IPS DF 6.9 (cell line): Measurements from ENCODE around the gene FIGN.
A peak's percentile ranks its signal among the peaks of the same experiment; 100 is the strongest.

ENCODE experiments used
- DNase-seq: peaks from one replicate; pipeline ENCODE4 v3.0.0-alpha.2; 2013; ENCODE audit warnings: low read depth, low spot score
- H3K27ac ChIP-seq: one replicate; pipeline ENCODE4 v1.5.1; 2013; ENCODE audit warnings: low read length, control low read depth
- H3K27me3 ChIP-seq: 2 replicates; pipeline ENCODE4 v1.6.1; 2013; ENCODE audit warnings: mild to moderate bottlenecking, low read length; ENCODE audit not compliant: control insufficient read depth, insufficient read depth
- H3K36me3 ChIP-seq: 2 replicates; pipeline ENCODE4 v1.6.1; 2013; ENCODE audit warnings: low read length; ENCODE audit not compliant: control insufficient read depth, insufficient read depth
- H3K4me1 ChIP-seq: 2 replicates; pipeline ENCODE4 v1.6.1; 2013; ENCODE audit warnings: low read length; ENCODE audit not compliant: control insufficient read depth, insufficient read depth
- H3K4me3 ChIP-seq: 2 replicates; pipeline ENCODE4 v1.5.1; 2013; ENCODE audit warnings: mild to moderate bottlenecking, low read length
- H3K9me3 ChIP-seq: 2 replicates; pipeline ENCODE4 v1.6.1; 2013; ENCODE audit warnings: low read length, inconsistent platforms; ENCODE audit not compliant: control insufficient read depth, insufficient read depth
- WGBS: extraction: QIAGEN DNeasy Blood & Tissue Kit; methylation state at CpG from one replicate; pipeline ENCODE4 v1.1.7; 2013; ENCODE audit warnings: mixed read lengths, missing lambda C conversion rate; ENCODE audit not compliant: insufficient read length, insufficient coverage; 5-methylcytosine and 5-hydroxymethylcytosine counted together

Gene FIGN

DNA sequence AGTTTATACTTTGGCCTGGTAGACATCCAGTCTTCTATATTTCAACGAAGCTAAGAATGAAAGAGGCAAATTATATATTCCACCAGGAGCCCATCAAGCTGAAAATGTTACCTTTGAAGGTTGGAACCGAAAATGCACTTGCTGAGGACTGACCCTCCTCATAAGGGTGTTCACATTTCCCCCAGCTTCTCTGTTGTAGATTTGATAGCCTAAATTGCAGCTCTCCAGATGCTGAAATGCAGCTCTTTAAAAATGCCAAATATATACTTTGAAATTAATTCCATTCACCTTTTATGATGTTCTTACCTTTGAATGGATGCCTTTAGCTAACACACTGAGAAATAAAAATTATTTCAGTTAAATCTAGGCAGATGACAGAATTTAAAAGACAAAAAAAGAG is 1.8 kb upstream of the FIGN start:
- H3K27me3 ChIP-seq, result no peaks in the 10 kb centered on the region
- H3K4me1 ChIP-seq, result no peaks in the 10 kb centered on the region
- no peak overlapping the region for H3K27ac ChIP-seq
- no peak overlapping the region for H3K4me3 ChIP-seq
- no peaks in the 10 kb centered on the region for H3K9me3 ChIP-seq
- no peak for DNase-seq
- no CpG with 5 or more reads among the region's 2 CpGs for WGBS
- H3K36me3 ChIP-seq, result no peaks in the 10 kb centered on the region

- DNase-seq, result no peak
- H3K4me1 ChIP-seq, result no peaks in the 10 kb centered on the region
- H3K9me3 ChIP-seq, result no peaks in the 10 kb centered on the region
- no peaks in the 10 kb centered on the region for H3K27me3 ChIP-seq
- H3K36me3 ChIP-seq, result no peaks in the 10 kb centered on the region
- no peak overlapping the region for H3K27ac ChIP-seq
- peak overlapping the region; percentile 89; the same call in 1 of the 2 replicates for H3K4me3 ChIP-seq
- WGBS, result no CpG with 5 or more reads among the region's 5 CpGs
Observed at GRCh38 chr2:163737190-163737439, 1.3 kb upstream of the FIGN start.

- Histone ChIP-seq H3K4me3 (peak overlapping the region; percentile 89), H3K27ac (no peak overlapping the region), H3K9me3 (no peaks in the 10 kb centered on the region), H3K4me1 (no peaks in the 10 kb centered on the region), H3K36me3 (no peaks in the 10 kb centered on the region), H3K27me3 (no peaks in the 10 kb centered on the region)
- DNase-seq, result no peak
- WGBS, result no CpG with 5 or more reads among the region's 54 CpGs
Observed at GRCh38 chr2:163736433-163737189, 803 bp upstream of the FIGN start.

GRCh38 chr2:163734881-163735684 is 725 bp downstream of the FIGN start:
- Histone ChIP-seq H3K9me3 (no peaks in the 10 kb centered on the region), H3K4me1 (no peaks in the 10 kb centered on the region), H3K27ac (no peak overlapping the region), H3K27me3 (no peaks in the 10 kb centered on the region), H3K36me3 (no peaks in the 10 kb centered on the region), H3K4me3 (peak overlapping the region; percentile 89; the same call in 1 of the 2 replicates)
- DNase-seq, result no peak
- WGBS, result no CpG with 5 or more reads among the region's 16 CpGs

DNA sequence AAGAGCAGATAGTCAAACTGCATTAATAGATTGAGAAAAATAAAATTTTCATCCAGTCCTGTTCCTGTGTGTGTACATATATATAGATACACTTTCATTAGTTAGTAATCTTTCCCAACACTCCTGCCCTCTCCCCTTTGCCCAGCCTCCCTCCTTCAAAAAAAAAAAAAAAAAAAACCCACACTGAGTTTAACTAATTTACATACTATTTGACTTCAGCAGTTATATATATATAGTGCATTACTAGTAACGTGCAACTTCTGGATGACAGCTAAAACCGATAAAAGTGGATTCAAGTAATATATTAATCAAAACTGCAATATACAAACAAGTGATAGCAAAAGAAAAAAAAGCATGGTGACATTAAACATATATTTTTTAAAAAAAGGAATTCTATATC is 1.4 kb downstream of the FIGN start:
- WGBS, result no CpG with 5 or more reads among the region's 2 CpGs
- no peak for DNase-seq
- no peaks in the 10 kb centered on the region for H3K4me1 ChIP-seq

DNA sequence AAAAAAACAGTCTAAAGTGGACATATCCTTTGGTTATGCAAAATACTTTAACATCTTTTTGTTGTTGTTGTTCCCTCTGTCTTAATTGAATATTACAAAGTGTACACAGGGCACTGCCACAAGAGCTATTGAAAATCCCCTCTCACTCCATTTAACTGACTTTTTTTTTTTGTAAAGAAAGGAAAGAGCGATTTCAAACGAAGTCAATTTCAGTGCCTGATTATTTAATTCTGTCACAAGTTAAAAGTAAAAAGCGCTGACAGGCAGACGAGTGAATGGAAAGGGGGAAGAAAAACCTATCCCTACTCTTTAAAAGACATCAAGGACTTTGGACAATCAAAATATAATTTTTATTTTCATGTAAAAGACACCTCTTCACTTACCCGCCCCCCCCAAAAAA is 1.9 kb downstream of the FIGN start:
- Histone ChIP-seq H3K4me1 (no peaks in the 10 kb centered on the region), H3K27ac (no peak overlapping the region), H3K4me3 (no peak overlapping the region), H3K9me3 (no peaks in the 10 kb centered on the region), H3K36me3 (no peaks in the 10 kb centered on the region), H3K27me3 (no peaks in the 10 kb centered on the region)
- WGBS, result no CpG with 5 or more reads among the region's 5 CpGs
- DNase-seq, result no peak

More for the DNA sequence above, 1.4 kb downstream of the FIGN start:
- H3K9me3 ChIP-seq, result no peaks in the 10 kb centered on the region
- H3K36me3 ChIP-seq, result no peaks in the 10 kb centered on the region
- H3K27me3 ChIP-seq, result no peaks in the 10 kb centered on the region
- no peak overlapping the region for H3K27ac ChIP-seq
- H3K4me3 ChIP-seq, result no peak overlapping the region; the same call in 1 of the 2 replicates

DNA sequence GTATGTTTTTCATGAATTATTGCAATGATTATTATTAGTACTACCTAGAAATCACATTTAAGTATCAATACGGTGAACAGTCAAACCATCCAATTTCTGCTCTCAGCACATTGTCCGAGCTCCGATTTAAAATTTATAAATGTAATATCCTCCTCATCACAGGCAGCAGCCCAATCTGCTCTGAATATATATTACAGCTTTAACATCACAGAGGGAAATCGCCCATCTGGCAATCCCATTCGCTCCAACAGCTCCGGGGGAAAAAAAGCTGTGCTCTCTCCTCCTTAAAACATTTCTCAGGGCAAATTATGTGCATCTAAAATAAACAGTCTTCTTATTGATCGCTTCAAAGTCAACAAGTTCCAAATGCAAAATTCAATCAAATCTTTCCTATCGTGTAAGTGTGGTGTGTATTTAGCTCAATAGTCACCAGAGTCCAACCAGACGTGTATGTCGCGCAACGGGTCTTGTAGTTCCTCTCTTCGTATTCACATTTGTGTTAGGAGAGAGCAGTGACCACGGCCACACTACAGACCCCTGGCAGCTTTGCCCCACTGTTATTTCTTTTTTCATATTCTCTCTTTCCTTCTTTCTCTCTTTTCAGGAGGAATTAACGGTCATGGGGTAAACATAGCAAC is 2.4 kb downstream of the FIGN start:
- no peaks in the 10 kb centered on the region for H3K4me1 ChIP-seq
- H3K27me3 ChIP-seq, result no peaks in the 10 kb centered on the region
- WGBS, result no CpG with 5 or more reads among the region's 15 CpGs
- no peaks in the 10 kb centered on the region for H3K9me3 ChIP-seq
- H3K27ac ChIP-seq, result no peak overlapping the region
- DNase-seq, result no peak
- no peaks in the 10 kb centered on the region for H3K36me3 ChIP-seq
- H3K4me3 ChIP-seq, result no peak overlapping the region

DNA sequence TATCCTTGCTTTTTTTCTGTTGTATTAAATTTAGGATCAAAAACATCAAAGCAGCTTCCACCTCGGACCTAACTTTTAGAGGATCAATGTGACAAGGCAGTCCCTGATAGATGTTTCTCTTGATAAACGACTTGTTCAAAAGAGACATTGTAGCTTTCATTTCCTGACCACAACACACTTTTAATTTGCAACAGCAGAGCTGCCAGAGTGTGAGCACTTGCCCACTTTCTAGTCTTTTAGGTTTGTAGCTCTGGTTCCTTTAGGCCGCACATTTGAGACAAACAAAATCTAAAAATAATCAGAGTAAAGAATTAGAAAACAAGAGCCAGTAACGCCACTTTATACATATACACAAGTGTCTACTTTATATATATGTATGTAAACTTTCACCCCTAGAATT is 3.1 kb downstream of the FIGN start:
- Histone ChIP-seq H3K27ac (no peak overlapping the region), H3K9me3 (no peaks in the 10 kb centered on the region), H3K4me1 (no peaks in the 10 kb centered on the region), H3K27me3 (no peaks in the 10 kb centered on the region), H3K4me3 (no peak overlapping the region), H3K36me3 (no peaks in the 10 kb centered on the region)
- WGBS, result no CpG with 5 or more reads among the region's 4 CpGs
- no peak for DNase-seq

GRCh38 chr2:163731735-163732134 is 4.1 kb downstream of the FIGN start:
- no peaks in the 10 kb centered on the region for H3K27me3 ChIP-seq
- no peak overlapping the region for H3K27ac ChIP-seq
- H3K36me3 ChIP-seq, result no peaks in the 10 kb centered on the region
- H3K9me3 ChIP-seq, result no peaks in the 10 kb centered on the region
- DNase-seq, result no peak
- H3K4me1 ChIP-seq, result no peaks in the 10 kb centered on the region
- no peak overlapping the region for H3K4me3 ChIP-seq

DNA sequence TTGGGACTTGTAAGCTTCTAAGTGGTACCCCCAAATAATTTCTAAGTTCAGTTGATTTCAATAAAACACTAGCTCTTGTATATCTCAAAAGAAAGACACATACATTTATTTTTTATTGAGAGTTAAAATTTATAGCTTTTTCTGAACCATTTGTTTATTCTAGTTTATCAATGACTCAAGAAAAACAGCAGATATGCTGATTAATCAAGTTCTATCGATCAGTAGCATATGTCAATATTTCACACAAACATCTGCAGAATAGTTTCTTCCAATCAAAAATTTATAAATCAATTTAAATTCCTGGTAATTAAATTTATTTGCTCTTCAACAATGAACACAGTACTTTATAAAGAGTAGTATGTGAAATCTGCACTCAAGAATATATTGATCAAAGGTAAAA is 5.3 kb downstream of the FIGN start:
- 100% methylated on average over 1 of the region's 1 CpG for WGBS

More for the DNA sequence above, 5.3 kb downstream of the FIGN start:
- Histone ChIP-seq H3K4me1 (no peaks in the 10 kb centered on the region), H3K4me3 (no peak overlapping the region), H3K27me3 (no peaks in the 10 kb centered on the region), H3K9me3 (no peaks in the 10 kb centered on the region), H3K27ac (no peak overlapping the region), H3K36me3 (no peaks in the 10 kb centered on the region)
- DNase-seq, result no peak
